Measurements from ENCODE around the gene ENTREP3.

ENTREP3 gene

DNA sequence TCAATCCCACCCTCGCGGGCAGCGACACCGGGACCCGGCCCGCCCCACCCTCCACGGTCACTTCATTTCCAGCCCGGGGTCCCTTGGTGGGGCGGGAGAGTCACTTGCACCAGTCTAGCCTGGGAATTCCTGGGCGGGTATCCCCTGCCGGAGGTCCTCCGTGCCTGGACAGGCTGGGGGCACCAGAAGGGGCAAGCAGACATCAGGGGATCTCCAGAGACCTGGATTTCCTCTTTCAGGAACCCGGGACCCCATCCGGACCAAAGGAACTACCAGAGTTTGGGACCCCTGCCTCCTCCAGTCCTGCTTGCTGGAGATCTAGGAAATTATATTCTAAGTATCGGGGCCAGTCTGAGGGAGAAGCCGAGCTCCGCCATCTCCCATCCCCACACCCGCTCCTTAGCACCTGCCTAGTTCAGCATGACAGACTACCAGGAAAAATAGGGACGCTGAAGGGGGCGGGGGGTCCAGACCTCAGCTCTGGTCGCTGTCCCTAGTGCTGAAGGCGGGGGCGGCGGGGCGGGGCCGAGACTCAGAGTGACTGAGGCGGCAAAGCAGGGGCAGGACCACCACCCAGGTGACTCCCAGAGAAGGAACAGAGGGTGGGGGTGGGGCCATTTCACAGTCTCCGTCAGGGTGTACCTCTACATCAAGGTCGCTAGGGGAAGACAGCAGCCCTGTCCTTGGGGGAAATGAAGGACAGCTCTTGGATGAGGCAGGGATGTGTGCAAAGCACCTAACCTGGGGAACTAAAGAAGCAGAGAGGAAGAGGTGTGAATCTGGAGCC lies 22.8 kb upstream of the ENTREP3 start:
- DNase-seq (ENCODE audit: low spot score): peak; percentile 80

DNA sequence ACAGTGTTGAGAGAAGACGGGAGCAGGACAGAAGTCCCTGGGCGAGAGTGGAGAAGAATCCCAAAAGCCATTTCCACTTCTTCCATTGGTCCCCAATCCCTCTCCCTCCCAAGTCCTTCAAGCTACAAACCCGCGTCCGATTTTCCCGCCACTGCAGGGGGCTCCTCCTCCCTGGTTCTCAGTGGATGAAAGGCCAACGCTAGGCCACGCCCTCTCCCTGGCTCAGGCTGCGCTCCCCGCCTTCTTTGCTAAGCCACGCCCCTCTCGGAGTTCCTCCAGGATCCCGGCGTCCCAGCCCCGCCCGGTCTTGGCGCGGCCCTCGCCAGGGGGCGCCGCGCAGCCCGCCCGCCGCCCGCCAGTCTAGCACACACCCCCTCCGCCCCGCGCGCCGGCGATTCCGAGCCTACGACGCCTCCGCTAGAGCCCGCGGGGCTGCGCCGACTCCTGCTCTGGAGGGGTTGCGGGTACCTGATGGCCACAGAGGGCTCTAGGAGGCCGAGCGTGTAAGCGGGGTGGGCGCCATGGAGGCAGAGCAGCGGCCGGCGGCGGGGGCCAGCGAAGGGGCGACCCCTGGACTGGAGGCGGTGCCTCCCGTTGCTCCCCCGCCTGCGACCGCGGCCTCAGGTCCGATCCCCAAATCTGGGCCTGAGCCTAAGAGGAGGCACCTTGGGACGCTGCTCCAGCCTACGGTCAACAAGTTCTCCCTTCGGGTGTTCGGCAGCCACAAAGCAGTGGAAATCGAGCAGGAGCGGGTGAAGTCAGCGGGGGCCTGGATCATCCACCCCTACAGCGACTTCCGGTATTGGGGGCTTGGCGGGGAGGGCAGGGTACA lies 22.0 kb upstream of the ENTREP3 start, which contains the start of gene HCN3:
Gene HCN3 (plus strand): TSS at position 394 of the 832 bp plus-strand sequence. CDS start 128 bp downstream, at position 522.
- peak; percentile 98 for DNase-seq (ENCODE audit: low spot score)

GRCh38 chr1:155273343-155274245 lies 18.3 kb upstream of the ENTREP3 start, which contains the start of gene CLK2:
CLK2 (minus strand) TSS chr1:155273504; CDS start chr1:155270977, 2,527 bp downstream.
- peak; percentile 98 for DNase-seq (ENCODE audit: low spot score)

DNA sequence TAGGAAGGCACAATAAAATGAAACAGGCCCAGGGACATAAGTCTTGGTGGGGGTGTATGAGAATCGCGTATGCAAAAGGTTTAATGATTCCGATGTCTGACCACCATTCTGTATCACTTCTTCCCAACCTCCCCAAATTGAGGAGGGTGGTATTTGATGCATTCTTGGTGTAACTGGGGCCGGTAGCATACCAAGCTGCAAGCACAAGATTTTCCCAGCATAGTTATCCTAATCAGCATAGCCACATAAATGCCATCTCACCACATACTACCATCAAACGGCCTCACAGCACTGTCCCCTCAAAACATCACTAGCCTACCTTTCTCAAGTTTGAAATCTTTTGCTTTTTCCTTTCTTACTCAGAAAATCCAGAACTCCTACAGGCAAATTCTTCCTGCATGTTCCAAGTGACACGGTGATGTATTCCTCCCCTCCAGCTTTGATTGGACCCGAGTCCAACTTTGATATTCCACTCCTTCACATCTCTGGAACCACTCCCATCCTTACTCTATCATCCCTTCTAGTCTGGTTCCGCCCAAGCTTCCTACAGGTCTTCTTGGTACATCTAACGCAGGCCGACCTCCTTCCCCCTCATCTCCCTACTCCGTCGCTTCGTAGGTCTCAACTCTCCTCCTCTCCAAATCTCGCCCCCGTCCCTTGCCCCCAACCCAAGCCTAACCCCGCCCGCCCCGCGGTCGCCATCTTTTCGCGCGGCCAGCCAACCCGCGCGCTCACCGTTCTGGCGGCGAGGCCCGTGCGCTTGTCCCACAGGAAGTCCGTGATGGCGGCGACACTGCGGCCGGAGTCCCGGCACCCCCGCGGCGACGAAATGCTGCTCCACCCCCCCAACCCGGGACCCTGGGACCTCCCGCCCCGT lies 17.4 kb upstream of the ENTREP3 start:
- DNase-seq (ENCODE audit: low spot score): peak; percentile 81

GRCh38 chr1:155269381-155269780 lies 14.1 kb upstream of the ENTREP3 start:
- DNase-seq (ENCODE audit: low spot score): no peak

- DNase-seq (ENCODE audit: low spot score): no peak
Measured at GRCh38 chr1:155268630-155269029, 13.3 kb upstream of the ENTREP3 start.

DNA sequence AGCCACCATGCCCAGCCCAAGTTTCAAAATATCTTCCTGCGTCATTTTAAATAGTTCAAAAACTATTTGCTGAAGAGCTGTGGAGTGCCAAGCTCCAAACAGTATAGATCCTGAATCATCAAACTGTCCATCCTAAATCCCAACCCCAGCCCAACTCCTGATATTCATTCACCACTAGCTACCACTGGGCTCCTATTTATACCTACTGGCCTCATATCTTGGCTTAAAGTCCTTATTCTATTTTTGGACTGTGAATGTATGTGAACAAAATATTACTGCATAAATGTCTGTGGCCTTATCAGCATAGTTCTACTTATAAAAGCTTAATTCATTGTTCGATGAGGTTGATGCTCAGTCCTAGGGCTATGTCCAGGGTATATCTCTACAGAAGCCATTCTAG lies 12.1 kb upstream of the ENTREP3 start:
- DNase-seq (ENCODE audit: low spot score): no peak

GRCh38 chr1:155266553-155266952 lies 11.3 kb upstream of the ENTREP3 start:
- no peak for DNase-seq (ENCODE audit: low spot score)

- DNase-seq (ENCODE audit: low spot score): no peak
Measured at GRCh38 chr1:155263067-155263466, 7.8 kb upstream of the ENTREP3 start.

- DNase-seq (ENCODE audit: low spot score): peak; percentile 92
Measured at GRCh38 chr1:155261852-155262673, 6.8 kb upstream of the ENTREP3 start, which contains the start of gene SCAMP3. SCAMP3 (minus strand) TSS chr1:155262360; CDS start chr1:155262151, 209 bp downstream.

GRCh38 chr1:155261493-155261851 lies 6.2 kb upstream of the ENTREP3 start:
- DNase-seq (ENCODE audit: low spot score): no peak

GRCh38 chr1:155260276-155260675 lies 5.0 kb upstream of the ENTREP3 start:
- no peak for DNase-seq (ENCODE audit: low spot score)

- no peak for DNase-seq (ENCODE audit: low spot score)
Measured at GRCh38 chr1:155256058-155256852, 972 bp upstream of the ENTREP3 start.

DNA sequence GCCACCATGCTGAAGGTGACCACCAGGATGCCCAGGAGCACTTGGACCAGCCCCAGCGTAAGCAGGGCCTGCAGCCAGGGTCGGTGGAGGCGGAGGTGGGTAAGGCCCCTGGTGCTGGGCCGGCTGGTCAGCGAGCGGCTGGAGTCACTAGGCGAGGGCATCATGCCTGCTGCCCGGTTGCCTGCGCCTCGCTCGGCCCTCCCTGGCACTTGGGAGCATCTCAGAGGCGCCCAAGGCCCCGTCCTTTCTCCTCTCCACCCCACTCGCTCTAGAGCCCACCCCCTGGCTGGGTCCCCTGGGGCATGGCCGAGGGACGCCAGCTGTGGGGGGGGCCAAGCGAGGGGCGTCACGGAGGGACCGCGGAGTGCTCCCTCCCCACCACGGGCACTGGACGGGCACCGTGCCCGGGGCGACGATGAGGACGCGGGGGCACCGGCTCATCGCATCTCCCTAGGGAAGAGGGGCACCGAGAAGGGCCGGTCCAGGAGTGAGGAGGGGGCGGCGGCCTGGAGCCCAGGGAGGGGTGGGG lies 505 bp downstream of the ENTREP3 start:
- DNase-seq (ENCODE audit: low spot score): no peak

- no peak for DNase-seq (ENCODE audit: low spot score)
Measured at GRCh38 chr1:155254228-155254713, 1.0 kb downstream of the ENTREP3 start.

GRCh38 chr1:155253797-155254196 lies 1.5 kb downstream of the ENTREP3 start:
- DNase-seq (ENCODE audit: low spot score): no peak

- DNase-seq (ENCODE audit: low spot score): no peak
Measured at GRCh38 chr1:155253208-155253607, 2.1 kb downstream of the ENTREP3 start.

GRCh38 chr1:155251566-155251965 lies 3.7 kb downstream of the ENTREP3 start:
- no peak for DNase-seq (ENCODE audit: low spot score)

All from left forelimb (tissue), 1 donor.